Brain microvascular endothelial cell (primary cell): ENCODE measurements around the gene PTPRN2.

Source experiments
- DNase-seq: peaks from one replicate; pipeline ENCODE4 v3.0.0-alpha.2; 2020
- H3K27ac ChIP-seq: fragments of 250-450 bp; sonication (Bioruptor Pico); 2 replicates; pipeline ENCODE4 v1.5.1; 2020; ENCODE audit warnings: mild to moderate bottlenecking, moderate library complexity
- H3K27me3 ChIP-seq: fragments of 250-450 bp; sonication (Bioruptor Pico); replicated peaks from 2 replicates; pipeline ENCODE4 v1.5.1; 2020; ENCODE audit warnings: mild to moderate bottlenecking
- H3K36me3 ChIP-seq: fragments of 250-450 bp; sonication (Bioruptor Pico); replicated peaks from 2 replicates; pipeline ENCODE4 v1.5.1; 2020; ENCODE audit warnings: mild to moderate bottlenecking
- H3K4me3 ChIP-seq: 2 replicates; pipeline ENCODE4 v1.5.1; 2011; ENCODE audit warnings: low read depth, mild to moderate bottlenecking, control low read depth, low read length, moderate library complexity
- in situ Hi-C: cut with HindIII; loops from 2 replicates; pipeline ENCODE4 v1.10.0; 2017; ENCODE audit warnings: low sequenced_read_pairs, low pct_ligation_motif_present
- TF ChIP-seq, protein P1 (sequence below): IDR thresholded peaks from 2 replicates; pipeline ENCODE4 v1.5.1; 2011; ENCODE audit warnings: low read depth, mild to moderate bottlenecking, moderate library complexity, low read length, control low read depth, inconsistent platforms; ENCODE audit errors: missing control alignments

PTPRN2 gene

DNA sequence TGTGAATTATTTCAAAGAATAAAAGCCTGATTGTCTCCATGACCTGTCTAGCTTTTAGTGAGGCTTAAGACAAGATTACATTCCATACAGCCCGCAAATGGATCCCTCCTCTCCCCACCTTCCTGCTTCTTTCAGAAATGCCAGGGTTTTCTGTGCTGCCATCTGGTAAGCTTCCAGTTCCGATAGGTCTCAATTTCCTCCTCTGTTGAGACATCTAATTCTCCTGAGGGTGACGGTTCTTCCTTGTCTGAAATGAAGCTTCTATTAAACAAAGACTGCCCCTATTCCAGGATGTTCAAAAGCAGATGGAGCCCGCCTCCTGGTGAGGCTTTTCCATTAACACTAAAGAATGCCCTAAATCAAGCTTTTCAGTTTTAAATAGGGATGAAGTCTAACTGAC, 295.6 kb downstream of the PTPRN2 start:
- TF ChIP-seq, protein P1, sequence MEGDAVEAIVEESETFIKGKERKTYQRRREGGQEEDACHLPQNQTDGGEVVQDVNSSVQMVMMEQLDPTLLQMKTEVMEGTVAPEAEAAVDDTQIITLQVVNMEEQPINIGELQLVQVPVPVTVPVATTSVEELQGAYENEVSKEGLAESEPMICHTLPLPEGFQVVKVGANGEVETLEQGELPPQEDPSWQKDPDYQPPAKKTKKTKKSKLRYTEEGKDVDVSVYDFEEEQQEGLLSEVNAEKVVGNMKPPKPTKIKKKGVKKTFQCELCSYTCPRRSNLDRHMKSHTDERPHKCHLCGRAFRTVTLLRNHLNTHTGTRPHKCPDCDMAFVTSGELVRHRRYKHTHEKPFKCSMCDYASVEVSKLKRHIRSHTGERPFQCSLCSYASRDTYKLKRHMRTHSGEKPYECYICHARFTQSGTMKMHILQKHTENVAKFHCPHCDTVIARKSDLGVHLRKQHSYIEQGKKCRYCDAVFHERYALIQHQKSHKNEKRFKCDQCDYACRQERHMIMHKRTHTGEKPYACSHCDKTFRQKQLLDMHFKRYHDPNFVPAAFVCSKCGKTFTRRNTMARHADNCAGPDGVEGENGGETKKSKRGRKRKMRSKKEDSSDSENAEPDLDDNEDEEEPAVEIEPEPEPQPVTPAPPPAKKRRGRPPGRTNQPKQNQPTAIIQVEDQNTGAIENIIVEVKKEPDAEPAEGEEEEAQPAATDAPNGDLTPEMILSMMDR = no peak
- DNase-seq = no peak
- no peaks in the 10 kb centered on the region for H3K36me3 ChIP-seq
- no peak overlapping the region for H3K4me3 ChIP-seq
- no peaks in the 10 kb centered on the region for H3K27me3 ChIP-seq
- in situ Hi-C loops = no loop called here
- H3K27ac ChIP-seq = no peak overlapping the region

GRCh38 chr7:158289761-158290523, 297.7 kb downstream of the PTPRN2 start:
- Histone ChIP-seq H3K4me3 (no peak overlapping the region), H3K27me3 (no peaks in the 10 kb centered on the region), H3K36me3 (no peaks in the 10 kb centered on the region), H3K27ac (no peak overlapping the region)
- DNase-seq = no peak
- TF ChIP-seq, protein P1 = no peak
- in situ Hi-C loops = no loop called here

DNA sequence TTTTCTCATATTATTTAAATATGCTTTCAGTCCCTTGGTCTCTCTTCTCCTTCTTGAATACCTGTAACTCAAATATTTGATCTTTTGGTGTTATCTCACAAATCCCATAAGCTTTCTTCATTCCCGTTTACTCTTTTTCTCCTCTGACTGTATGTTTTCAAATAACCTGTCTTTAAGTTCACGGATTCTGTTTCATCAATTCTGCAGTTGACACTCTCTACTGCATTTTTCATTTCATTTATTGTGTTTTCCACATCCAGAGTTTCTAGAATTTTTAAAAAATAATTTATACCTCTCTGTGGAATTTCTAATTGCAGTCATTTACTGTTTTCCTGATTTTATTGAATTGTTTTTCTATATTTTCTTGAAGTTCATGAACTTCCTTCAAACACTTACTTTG, 298.4 kb downstream of the PTPRN2 start:
- no peak for DNase-seq
- TF ChIP-seq, protein P1 = no peak
- H3K4me3 ChIP-seq = no peak overlapping the region
- in situ Hi-C loops = no loop called here
- no peak overlapping the region for H3K27ac ChIP-seq
- no peaks in the 10 kb centered on the region for H3K36me3 ChIP-seq
- no peaks in the 10 kb centered on the region for H3K27me3 ChIP-seq

DNA sequence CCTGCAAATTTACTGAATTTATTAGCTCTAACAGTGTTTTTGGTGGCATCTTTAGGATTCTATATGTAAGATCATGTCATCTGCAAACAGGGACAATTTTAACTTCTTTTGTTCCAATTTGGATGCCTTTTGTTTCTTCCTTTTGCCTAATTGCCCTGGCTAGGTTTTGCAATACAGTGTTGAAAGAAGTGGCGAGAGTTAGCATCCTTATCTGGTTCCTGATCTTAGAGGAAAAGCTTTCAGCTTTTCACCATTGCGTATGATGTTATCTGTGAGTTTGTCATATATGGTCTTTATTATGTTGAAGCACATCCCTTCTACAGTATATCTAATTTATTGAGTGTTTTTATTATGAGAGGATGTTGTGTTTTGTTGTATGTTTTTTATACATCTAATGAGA, 301.4 kb downstream of the PTPRN2 start:
- no peak overlapping the region for H3K27ac ChIP-seq
- in situ Hi-C loops = no loop called here

GRCh38 chr7:158285383-158285770, 302.2 kb downstream of the PTPRN2 start:
- no peak for DNase-seq
- Histone ChIP-seq H3K4me3 (no peak overlapping the region), H3K27me3 (no peaks in the 10 kb centered on the region), H3K27ac (no peak overlapping the region), H3K36me3 (no peaks in the 10 kb centered on the region)
- in situ Hi-C loops = no loop called here
- TF ChIP-seq, protein P1 = no peak

More for the DNA sequence above, 301.4 kb downstream of the PTPRN2 start:
- DNase-seq = no peak
- Histone ChIP-seq H3K36me3 (no peaks in the 10 kb centered on the region), H3K4me3 (no peak overlapping the region), H3K27me3 (no peaks in the 10 kb centered on the region)
- TF ChIP-seq, protein P1 = no peak
